Measurements from ENCODE around the gene AKR1C1. TPM values are rescaled to one million over a fixed set of nuclear protein-coding genes. Genes with fewer than 3 reads are reported as not detected.
"Not testable (repeated sequence)": the region's sequence is repeated elsewhere in the genome, so short reads cannot be mapped to it uniquely, and the experiment has no call there.

Gene AKR1C1
- polyA plus RNA-seq, 1 experiment = 125 TPM

GRCh38 chr10:4941540-4942330, 21.5 kb upstream of the AKR1C1 start:
- Histone ChIP-seq H3K27ac (ENCODE audit: low read depth, low read length) (no peak overlapping the region), H3K27me3 (ENCODE audit: control insufficient read depth, insufficient read depth, low read length) (no peaks in the 10 kb centered on the region)
- POLR2A ChIA-PET = no interaction called here

GRCh38 chr10:4942931-4943330, 20.3 kb upstream of the AKR1C1 start:
- H3K4me3 ChIP-seq (ENCODE audit: low read depth, low read length); POLR2A ChIA-PET; H3K9me3 ChIP-seq (ENCODE audit: control insufficient read depth, insufficient read depth, low read length); H3K27me3 ChIP-seq (ENCODE audit: control insufficient read depth, insufficient read depth, low read length): not testable (repeated sequence)
- peak; percentile 29 for DNase-seq (ENCODE audit: low read depth, low spot score)
- peak overlapping the region; percentile 87 for H3K27ac ChIP-seq (ENCODE audit: low read depth, low read length)
- 0 out of 2 replicates have a peak, but pooled peaks have one; percentile 15 for TF ChIP-seq CTCF (IDR thresholded peaks at IDR 0.05; ENCODE audit: low read depth, low read length)
- CTCF ChIA-PET = interaction anchor here (1.1 kb wide), 1 partner anchor 93 kb away, joined by 7 read pairs; no protein-coding TSS in a partner anchor

More at GRCh38 chr10:4941540-4942330, 21.5 kb upstream of the AKR1C1 start:
- DNase-seq (ENCODE audit: low read depth, low spot score) = no peak
- CTCF ChIA-PET = no interaction called here
- TF ChIP-seq CTCF (IDR thresholded peaks at IDR 0.05; ENCODE audit: low read depth, low read length) = no peak
- H3K4me3 ChIP-seq (ENCODE audit: low read depth, low read length) = no peak overlapping the region
- H3K9me3 ChIP-seq (ENCODE audit: control insufficient read depth, insufficient read depth, low read length) = peaks cover 4% of the 10 kb centered on the region; the same call in 1 of the 2 replicates

GRCh38 chr10:4943416-4943815, 19.8 kb upstream of the AKR1C1 start:
- H3K27me3 ChIP-seq (ENCODE audit: control insufficient read depth, insufficient read depth, low read length); H3K4me3 ChIP-seq (ENCODE audit: low read depth, low read length); DNase-seq (ENCODE audit: low read depth, low spot score); H3K9me3 ChIP-seq (ENCODE audit: control insufficient read depth, insufficient read depth, low read length); POLR2A ChIA-PET: not testable (repeated sequence)
- CTCF ChIA-PET = interaction anchor here (1.1 kb wide), 1 partner anchor 94 kb away, joined by 7 read pairs; no protein-coding TSS in a partner anchor
- peak overlapping the region; percentile 87 for H3K27ac ChIP-seq (ENCODE audit: low read depth, low read length)

GRCh38 chr10:4943821-4944220, 19.4 kb upstream of the AKR1C1 start:
- ChIA-PET CTCF (interaction anchor here (1.1 kb wide), 1 partner anchor 94 kb away, joined by 7 read pairs; no protein-coding TSS in a partner anchor), POLR2A (no interaction called here)
- Histone ChIP-seq H3K4me3 (ENCODE audit: low read depth, low read length) (no peak overlapping the region), H3K27me3 (ENCODE audit: control insufficient read depth, insufficient read depth, low read length) (no peaks in the 10 kb centered on the region), H3K9me3 (ENCODE audit: control insufficient read depth, insufficient read depth, low read length) (no peaks in the 10 kb centered on the region), H3K27ac (ENCODE audit: low read depth, low read length) (no peak overlapping the region)
- TF ChIP-seq CTCF (IDR thresholded peaks at IDR 0.05; ENCODE audit: low read depth, low read length) = no peak
- DNase-seq (ENCODE audit: low read depth, low spot score) = no peak

- H3K4me3 ChIP-seq (ENCODE audit: low read depth, low read length) = no peak overlapping the region
- ChIA-PET CTCF (interaction anchor here (1.5 kb wide), 1 partner anchor 95 kb away, joined by 3 read pairs; no protein-coding TSS in a partner anchor), POLR2A (no interaction called here)
- DNase-seq (ENCODE audit: low read depth, low spot score) = no peak
- H3K9me3 ChIP-seq (ENCODE audit: control insufficient read depth, insufficient read depth, low read length) = no peaks in the 10 kb centered on the region
- no peaks in the 10 kb centered on the region for H3K27me3 ChIP-seq (ENCODE audit: control insufficient read depth, insufficient read depth, low read length)
- no peak overlapping the region for H3K27ac ChIP-seq (ENCODE audit: low read depth, low read length)
- no peak for TF ChIP-seq CTCF (IDR thresholded peaks at IDR 0.05; ENCODE audit: low read depth, low read length)
These were observed 18.4 kb upstream of the AKR1C1 start for GRCh38 chr10:4944841-4945240.
